Astrocyte of the cerebellum (primary cell): ENCODE measurements around the gene FKBP1B.

Experiments used
- DNase-seq: peaks from one replicate; pipeline ENCODE4 v3.0.0-alpha.2; 2011; ENCODE audit warnings: low read depth
- H3K4me3 ChIP-seq: 2 replicates; pipeline ENCODE4 v1.5.1; 2011; ENCODE audit warnings: mild to moderate bottlenecking, low read depth, low read length, moderate library complexity
- CTCF ChIP-seq: IDR thresholded peaks from 2 replicates; pipeline ENCODE4 v1.5.1; 2012; ENCODE audit warnings: low read length, low read depth, moderate library complexity, mild to moderate bottlenecking; ENCODE audit errors: missing control alignments
- in situ Hi-C: cut with HindIII; loops from 2 replicates; pipeline ENCODE4 v1.10.0; 2017; ENCODE audit warnings: low sequenced_read_pairs

The FKBP1B gene

GRCh38 chr2:24076849-24077534 is 27.5 kb downstream of the FKBP1B start:
- no peak for DNase-seq
- in situ Hi-C loops: no loop called here
- no peak for TF ChIP-seq CTCF
- H3K4me3 ChIP-seq: peak overlapping the region; percentile 98

GRCh38 chr2:24077535-24077877 is 28.0 kb downstream of the FKBP1B start:
- no peak for TF ChIP-seq CTCF
- peak overlapping the region; percentile 98 for H3K4me3 ChIP-seq
- in situ Hi-C loops: no loop called here
- DNase-seq: no peak

- peak overlapping the region; percentile 98 for H3K4me3 ChIP-seq
- in situ Hi-C loops: no loop called here
- no peak for TF ChIP-seq CTCF
- DNase-seq: no peak
Measured at GRCh38 chr2:24077879-24078278, 28.3 kb downstream of the FKBP1B start.

- no peak overlapping the region for H3K4me3 ChIP-seq
- no peak for TF ChIP-seq CTCF
- in situ Hi-C loops: no loop called here
- DNase-seq: no peak
Measured at GRCh38 chr2:24080701-24081100, 31.2 kb downstream of the FKBP1B start.

- in situ Hi-C loops: no loop called here
- DNase-seq: no peak
- no peak for TF ChIP-seq CTCF
- peak overlapping the region; percentile 71 for H3K4me3 ChIP-seq
Measured at GRCh38 chr2:24082787-24083566, 33.4 kb downstream of the FKBP1B start.

GRCh38 chr2:24083567-24084385 is 34.2 kb downstream of the FKBP1B start:
- DNase-seq: peak; percentile 57
- no peak for TF ChIP-seq CTCF
- H3K4me3 ChIP-seq: peak overlapping the region; percentile 71
- in situ Hi-C loops: no loop called here
